Transverse colon (tissue), 4 donors: ENCODE measurements around the gene HIGD1A. TPM values are rescaled to one million over a fixed set of nuclear protein-coding genes. Genes with fewer than 3 reads are reported as not detected.
"Not testable (repeated sequence)": the region's sequence is repeated elsewhere in the genome, so short reads cannot be mapped to it uniquely, and the experiment has no call there.

Source experiments
- DNase-seq: peaks from one replicate; pipeline ENCODE4 v3.0.0-alpha.2; 2019
- H3K27ac ChIP-seq, 4 donors: fragments of 200-600 bp; sonication (generic); 2 replicates each; pipeline ENCODE4 v1.5.1; 2016 to 2018; ENCODE audit warnings: inconsistent platforms in 4 of 4
- H3K27me3 ChIP-seq: fragments of 200-600 bp; sonication (generic); 2 replicates; pipeline ENCODE4 v1.5.1; 2017; ENCODE audit warnings: inconsistent platforms
- H3K36me3 ChIP-seq, 4 donors: fragments of 200-600 bp; sonication (generic); 2 replicates each; pipeline ENCODE4 v1.5.1; 2017 to 2019; ENCODE audit warnings: inconsistent platforms in 4 of 4
- H3K4me1 ChIP-seq, 4 donors: fragments of 200-600 bp; sonication (generic); 2 replicates each; pipeline ENCODE4 v1.5.1; 2017 to 2020; ENCODE audit warnings: inconsistent platforms in 4 of 4
- H3K4me3 ChIP-seq, 4 donors: fragments of 200-600 bp; sonication (generic); 1 replicate in 1 of 4; 2 replicates in 3 of 4; pipeline versions ENCODE4 v1.5.1 to v1.6.1; 2017 to 2019; ENCODE audit warnings: inconsistent platforms in 4 of 4
- H3K9me3 ChIP-seq, 2 donors: fragments of 200-600 bp; sonication (generic); 2 replicates each; pipeline ENCODE4 v1.5.1; 2017 to 2019; ENCODE audit warnings: inconsistent platforms in 2 of 2
- EP300 ChIP-seq: sonication (generic); formaldehyde crosslinking; IDR thresholded peaks from one replicate; pipeline ENCODE4 v1.6.1; 2017; ENCODE audit warnings: antibody characterized with exemption, low read depth
- POLR2A ChIP-seq: fragments of 450-650 bp; IDR thresholded peaks from one replicate; pipeline ENCODE4 v1.6.1; 2016; ENCODE audit warnings: antibody characterized with exemption, mild to moderate bottlenecking, moderate library complexity
- POLR2AphosphoS5 ChIP-seq, 3 donors: sonication (generic); formaldehyde crosslinking; IDR thresholded peaks; one replicate each; pipeline ENCODE4 v1.6.1; 2016; ENCODE audit warnings: antibody characterized with exemption in 3 of 3
- whole genome bisulfite sequencing, 2 donors: methylation state at CpG; one replicate each; pipeline ENCODE4 v1.1.5; 2018; ENCODE audit warnings: low coverage in 1 of 2; 5-methylcytosine and 5-hydroxymethylcytosine counted together
- in situ Hi-C, 4 donors: fragments of 200-750 bp; cut with MboI; loops; one replicate each; pipeline versions ENCODE4 v1.15.0 to v1.15.1; 2017; ENCODE audit warnings: low sequenced_read_pairs in 3 of 4, low pct_ligation_motif_present in 1 of 4, low pct_unique_long_range_greater_than_20kb in 1 of 4
- intact Hi-C: fragments of 100-400 bp; cut with DNase I; formaldehyde crosslinking; loops from one replicate; pipeline ENCODE4 v1.15.1; 2023; ENCODE audit warnings: low total_unique reads
- total RNA-seq, 4 donors: library from RNA; depleted of rRNA; stranded (reverse); fragments of >200 nt; gene quantifications; one replicate each; pipeline ENCODE4 v1.1.0, GENCODE V29; 2016
- TF ChIP-seq, protein P1 (sequence below), 5 experiments: fragments of 200-600 bp in 3 of 5; fragments of 450-650 bp in 2 of 5; sonication (generic) in 3 of 5; IDR thresholded peaks; 1 replicate in 2 of 5; 2 replicates in 3 of 5; pipeline ENCODE4 v1.5.1; 2016 to 2017; ENCODE audit warnings: antibody characterized with exemption in 5 of 5, inconsistent platforms in 3 of 5, mild to moderate bottlenecking in 2 of 5, moderate library complexity in 1 of 5

The HIGD1A gene
- total RNA-seq, 4 donors from 2014 or later = 41.4 to 518 (median 379) TPM

DNA sequence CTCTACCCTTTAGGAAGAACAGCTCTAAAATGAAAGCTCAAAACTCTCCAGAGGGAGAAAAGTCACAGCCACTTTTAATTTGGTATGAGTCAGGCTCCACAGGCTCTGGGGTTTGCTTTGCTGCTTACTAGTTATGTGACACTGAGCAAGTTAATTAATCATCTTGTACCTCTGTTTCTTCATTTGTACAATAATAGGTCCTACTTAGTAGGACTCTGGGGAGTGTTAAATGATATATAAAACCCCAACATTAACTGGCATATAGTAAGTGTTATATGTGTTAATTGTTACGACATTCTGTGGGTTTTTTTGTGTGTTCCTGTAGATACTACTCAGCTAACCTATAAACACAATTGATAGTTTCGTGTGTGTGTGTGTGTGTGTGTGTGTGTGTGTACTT is 11.5 kb upstream of the HIGD1A start:
- in situ Hi-C loops = no loop called here
- Histone ChIP-seq H3K27me3 (no peaks in the 10 kb centered on the region), H3K36me3 (no peaks in the 10 kb centered on the region), H3K9me3 (no peaks in the 10 kb centered on the region), H3K4me1 (peaks cover 7 to 71% (median 39%) of the 10 kb centered on the region in 4 donors), H3K4me3 (no peak overlapping the region), H3K27ac (peak overlapping the region in 3 of 4 donors; percentile 7 to 68 (median 65))
- intact Hi-C loops = no loop called here
- WGBS, 2 donors = 55 to 75% methylated on average over 2 of the region's 2 CpGs
- TF ChIP-seq POLR2AphosphoS5 (IDR thresholded peaks at IDR 0.05) = no peak
- no peak for DNase-seq

DNA sequence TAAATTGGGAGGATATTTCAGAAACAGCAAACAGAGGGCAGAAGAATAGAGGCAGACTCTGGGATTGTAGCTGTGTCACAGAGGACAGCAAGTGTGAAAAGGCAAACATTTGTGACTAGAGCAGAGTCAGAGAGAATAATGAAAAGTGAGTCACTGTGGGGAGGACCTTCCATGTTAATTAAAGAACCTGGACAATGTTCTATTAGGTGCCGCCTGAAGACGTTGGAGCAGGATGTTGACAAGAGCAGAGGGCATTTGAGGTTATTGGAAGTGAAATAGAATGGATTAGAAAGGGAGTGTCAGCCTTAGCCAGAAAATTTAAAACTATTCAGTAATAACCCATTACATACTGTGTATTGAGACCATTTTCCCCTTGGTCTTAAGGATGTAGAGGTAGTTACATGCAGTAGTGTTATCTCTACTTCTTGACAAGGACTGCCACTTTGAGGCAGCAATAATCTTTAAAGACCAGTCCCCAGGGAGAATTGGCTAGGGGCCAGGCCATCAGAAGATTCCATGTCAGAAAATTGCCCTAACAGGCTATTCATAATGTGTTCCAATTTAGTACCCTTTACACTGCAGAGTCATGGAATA is 10.7 kb upstream of the HIGD1A start:
- no peaks in the 10 kb centered on the region for H3K36me3 ChIP-seq
- intact Hi-C loops (no loop called here), in situ Hi-C loops (no loop called here)
- H3K27me3 ChIP-seq = no peaks in the 10 kb centered on the region
- H3K9me3 ChIP-seq = no peaks in the 10 kb centered on the region
- peak overlapping the region; percentile 21 to 68 (median 56) for H3K27ac ChIP-seq
- no peak for TF ChIP-seq EP300
- TF ChIP-seq POLR2A = peak; percentile 50
- TF ChIP-seq POLR2AphosphoS5 (IDR thresholded peaks at IDR 0.05) = peak in 2 of 3 donors; percentile 63 to 71
- peaks cover 7 to 70% (median 39%) of the 10 kb centered on the region in 4 donors for H3K4me1 ChIP-seq
- DNase-seq = no peak
- 36 to 60% methylated on average over 1 to 2 of the region's 2 CpGs for WGBS, 2 donors
- no peak overlapping the region for H3K4me3 ChIP-seq

DNA sequence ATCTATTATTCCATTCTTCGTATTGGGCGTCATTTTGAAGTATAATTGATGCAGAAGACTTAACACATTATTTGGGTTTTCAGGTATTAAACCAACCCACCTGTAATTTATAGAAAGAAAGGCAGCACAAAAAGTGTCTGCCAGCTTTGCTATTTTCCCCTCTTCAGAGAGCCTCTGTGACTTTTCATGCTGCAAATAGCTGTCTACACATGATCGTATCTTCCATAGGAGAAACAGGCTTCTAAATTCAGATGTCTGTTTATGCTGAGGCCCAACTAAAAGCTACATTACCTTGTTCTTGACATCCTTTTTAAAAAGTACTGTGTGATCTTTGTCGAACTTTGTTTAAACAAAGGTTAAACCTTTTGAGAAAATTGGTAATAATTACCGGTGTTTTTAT is 10.0 kb upstream of the HIGD1A start:
- peak overlapping the region in 3 of 4 donors; percentile 48 to 68 (median 65) for H3K27ac ChIP-seq
- H3K36me3 ChIP-seq = no peaks in the 10 kb centered on the region
- peaks cover 7 to 62% (median 34%) of the 10 kb centered on the region in 4 donors for H3K4me1 ChIP-seq
- H3K4me3 ChIP-seq = no peak overlapping the region
- TF ChIP-seq POLR2A (no peak), EP300 (no peak), POLR2AphosphoS5 (IDR thresholded peaks at IDR 0.05) (no peak)
- TF ChIP-seq, protein P1, sequence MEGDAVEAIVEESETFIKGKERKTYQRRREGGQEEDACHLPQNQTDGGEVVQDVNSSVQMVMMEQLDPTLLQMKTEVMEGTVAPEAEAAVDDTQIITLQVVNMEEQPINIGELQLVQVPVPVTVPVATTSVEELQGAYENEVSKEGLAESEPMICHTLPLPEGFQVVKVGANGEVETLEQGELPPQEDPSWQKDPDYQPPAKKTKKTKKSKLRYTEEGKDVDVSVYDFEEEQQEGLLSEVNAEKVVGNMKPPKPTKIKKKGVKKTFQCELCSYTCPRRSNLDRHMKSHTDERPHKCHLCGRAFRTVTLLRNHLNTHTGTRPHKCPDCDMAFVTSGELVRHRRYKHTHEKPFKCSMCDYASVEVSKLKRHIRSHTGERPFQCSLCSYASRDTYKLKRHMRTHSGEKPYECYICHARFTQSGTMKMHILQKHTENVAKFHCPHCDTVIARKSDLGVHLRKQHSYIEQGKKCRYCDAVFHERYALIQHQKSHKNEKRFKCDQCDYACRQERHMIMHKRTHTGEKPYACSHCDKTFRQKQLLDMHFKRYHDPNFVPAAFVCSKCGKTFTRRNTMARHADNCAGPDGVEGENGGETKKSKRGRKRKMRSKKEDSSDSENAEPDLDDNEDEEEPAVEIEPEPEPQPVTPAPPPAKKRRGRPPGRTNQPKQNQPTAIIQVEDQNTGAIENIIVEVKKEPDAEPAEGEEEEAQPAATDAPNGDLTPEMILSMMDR (IDR thresholded peaks at IDR 0.05) = no peak
- no peaks in the 10 kb centered on the region for H3K27me3 ChIP-seq
- intact Hi-C loops = no loop called here
- no peaks in the 10 kb centered on the region for H3K9me3 ChIP-seq
- WGBS, 2 donors = 76 to 84% methylated on average over 5 of the region's 5 CpGs
- in situ Hi-C loops = no loop called here
- no peak for DNase-seq

DNA sequence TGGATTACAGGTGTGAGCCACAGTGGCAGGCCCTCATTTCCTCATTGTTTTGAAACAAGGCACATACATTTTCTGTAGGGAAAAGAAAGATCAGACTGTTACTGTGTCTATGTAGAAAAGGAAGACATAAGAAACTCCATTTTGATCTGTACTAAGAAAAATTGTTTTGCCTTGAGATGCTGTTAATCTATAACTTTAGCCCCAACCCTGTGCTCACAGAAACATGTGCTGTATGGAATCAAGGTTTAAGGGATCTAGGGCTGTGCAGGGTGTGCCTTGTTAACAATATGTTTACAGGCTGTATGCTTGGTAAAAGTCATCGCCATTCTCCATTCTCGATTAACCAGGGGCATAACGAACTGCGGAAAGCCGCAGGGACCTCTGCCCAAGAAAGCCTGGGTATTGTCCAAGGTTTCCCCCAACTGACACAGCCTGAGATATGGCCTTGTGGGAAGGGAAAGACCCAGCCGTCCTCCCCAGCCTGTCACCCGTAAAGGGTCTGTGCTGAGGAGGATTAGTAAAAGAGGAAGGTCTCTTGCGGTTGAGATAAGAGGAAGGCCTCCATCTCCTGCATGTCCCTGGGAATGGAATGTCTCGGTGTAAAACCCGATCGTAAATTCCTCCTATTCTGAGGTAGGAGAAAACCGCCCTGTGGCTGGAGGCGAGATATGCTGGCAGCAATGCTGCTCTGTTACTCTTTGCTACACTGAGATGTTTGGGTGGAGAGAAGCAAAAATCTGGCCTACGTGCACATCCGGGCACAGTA is 7.0 kb upstream of the HIGD1A start:
- H3K36me3 ChIP-seq, H3K9me3 ChIP-seq, H3K4me3 ChIP-seq, in situ Hi-C loops, intact Hi-C loops, H3K27me3 ChIP-seq: not testable (repeated sequence)
- DNase-seq = peak; percentile 37
- 38% methylated on average over 15 of the region's 15 CpGs; no CpG with 5 or more reads in 1 of the 2 donors for WGBS, 2 donors
- H3K4me1 ChIP-seq = peaks cover 7 to 49% (median 32%) of the 10 kb centered on the region in 4 donors
- peak overlapping the region; percentile 80 to 86 (median 82) for H3K27ac ChIP-seq
- TF ChIP-seq EP300 = peak; percentile 9
- TF ChIP-seq, protein P1 (IDR thresholded peaks at IDR 0.05) = peak in 2 of 5 experiments; percentile 36 to 37
- TF ChIP-seq POLR2A = peak; percentile 51
- TF ChIP-seq POLR2AphosphoS5 (IDR thresholded peaks at IDR 0.05) = peak in 1 of 3 donors; percentile 27

DNA sequence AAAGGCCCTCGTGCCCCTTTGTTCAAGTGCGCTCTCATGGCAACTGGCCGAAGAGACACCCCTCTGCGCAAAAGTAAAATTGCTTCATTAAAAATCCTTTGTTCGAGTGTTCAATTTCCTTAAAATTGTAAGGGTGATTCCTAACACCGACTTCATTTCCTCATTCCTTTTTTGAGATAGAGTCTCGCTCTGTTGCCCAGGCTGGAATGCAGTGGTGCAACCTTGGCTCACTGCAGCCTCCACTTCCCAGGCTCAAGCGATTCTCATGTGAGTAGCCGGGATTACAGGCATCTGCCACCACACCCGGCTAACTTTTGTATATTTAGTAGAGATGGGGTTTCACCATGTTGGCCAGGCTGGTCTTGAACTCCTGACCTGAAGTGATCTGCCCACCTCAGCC is 6.4 kb upstream of the HIGD1A start:
- peak overlapping the region; percentile 80 to 86 (median 82) for H3K27ac ChIP-seq
- H3K36me3 ChIP-seq, H3K9me3 ChIP-seq, H3K27me3 ChIP-seq, intact Hi-C loops, in situ Hi-C loops, DNase-seq, H3K4me3 ChIP-seq: not testable (repeated sequence)
- peaks cover 7 to 43% (median 28%) of the 10 kb centered on the region in 4 donors for H3K4me1 ChIP-seq
- WGBS, 2 donors = 83% methylated on average over 9 to 10 of the region's 10 CpGs
